ENCODE measurements around the gene ZC3H10. TPM values are rescaled to one million over a fixed set of nuclear protein-coding genes. Genes with fewer than 3 reads are reported as not detected.
A peak's percentile ranks its signal among the peaks of the same experiment; 100 is the strongest.

ZC3H10 gene
- polyA plus RNA-seq, 1 donor from 2014 or later, result 6.7 TPM

GRCh38 chr12:56126732-56127239, 8.7 kb downstream of the ZC3H10 start:
- H3K27ac ChIP-seq (ENCODE audit: low read length), result no peak overlapping the region
- no peaks in the 10 kb centered on the region for H3K79me2 ChIP-seq (replicated peaks; ENCODE audit: insufficient read depth, low read length)
- H3K27me3 ChIP-seq (ENCODE audit: insufficient read depth, low read depth, low read length), result no peaks in the 10 kb centered on the region
- no peaks in the 10 kb centered on the region for H3K9me2 ChIP-seq (ENCODE audit: insufficient read depth, low read length)
- no peak overlapping the region for H3K4me3 ChIP-seq (ENCODE audit: low read length)
- no peaks in the 10 kb centered on the region for H3F3A ChIP-seq (ENCODE audit: insufficient read depth, low read length, poor library complexity, severe bottlenecking)
- TF ChIP-seq RAD21 (conservative IDR thresholded peaks at IDR 0.05) (no peak), TAF1 (IDR thresholded peaks at IDR 0.05; ENCODE audit: low read depth) (no peak)
- no peak overlapping the region for H2AFZ ChIP-seq (ENCODE audit: low read depth, low read length)
- no peaks in the 10 kb centered on the region for H3K36me3 ChIP-seq (ENCODE audit: insufficient read depth, low read length)
- H4K20me1 ChIP-seq (ENCODE audit: insufficient read depth), result no peaks in the 10 kb centered on the region
- H3K9me3 ChIP-seq (ENCODE audit: low read length), result no peaks in the 10 kb centered on the region
- H3K9ac ChIP-seq (ENCODE audit: low read length), result no peak overlapping the region
- H3K4me2 ChIP-seq (ENCODE audit: low read length), result no peak overlapping the region

- peak overlapping the region; percentile 76 for H3K4me3 ChIP-seq (ENCODE audit: low read length)
- H3K9me2 ChIP-seq (ENCODE audit: insufficient read depth, low read length), result no peaks in the 10 kb centered on the region
- no peaks in the 10 kb centered on the region for H3K27me3 ChIP-seq (ENCODE audit: insufficient read depth, low read depth, low read length)
- TF ChIP-seq SMC3 (conservative IDR thresholded peaks at IDR 0.05; ENCODE audit: poor library complexity) (no peak), TAF1 (IDR thresholded peaks at IDR 0.05; ENCODE audit: low read depth) (no peak), POLR2AphosphoS5 (IDR thresholded peaks at IDR 0.05) (no peak), MXI1 (conservative IDR thresholded peaks at IDR 0.05; ENCODE audit: poor library complexity, severe bottlenecking) (no peak), RAD21 (conservative IDR thresholded peaks at IDR 0.05) (no peak), EP300 (conservative IDR thresholded peaks at IDR 0.05; ENCODE audit: poor library complexity, severe bottlenecking) (no peak), EZH2 (IDR thresholded peaks at IDR 0.05; ENCODE audit: borderline replicate concordance, insufficient read depth, low read length, poor library complexity, severe bottlenecking) (no peak), CTCF (IDR thresholded peaks at IDR 0.05; ENCODE audit: poor library complexity, severe bottlenecking) (no peak), REST (IDR thresholded peaks at IDR 0.05; ENCODE audit: borderline replicate concordance) (no peak)
- H3K9me3 ChIP-seq (ENCODE audit: low read length), result no peaks in the 10 kb centered on the region
- H3K4me2 ChIP-seq (ENCODE audit: low read length), result peak overlapping the region; percentile 70
- no peaks in the 10 kb centered on the region for H3K36me3 ChIP-seq (ENCODE audit: insufficient read depth, low read length)
- no peaks in the 10 kb centered on the region for H4K20me1 ChIP-seq (ENCODE audit: insufficient read depth)
- peak overlapping the region; percentile 19 for H3K9ac ChIP-seq (ENCODE audit: low read length)
- H2AFZ ChIP-seq (ENCODE audit: low read depth, low read length), result no peak overlapping the region
- no peaks in the 10 kb centered on the region for H3K79me2 ChIP-seq (replicated peaks; ENCODE audit: insufficient read depth, low read length)
- no peak overlapping the region for H3K27ac ChIP-seq (ENCODE audit: low read length)
- no peaks in the 10 kb centered on the region for H3F3A ChIP-seq (ENCODE audit: insufficient read depth, low read length, poor library complexity, severe bottlenecking)
Measured at GRCh38 chr12:56127485-56127887, 9.4 kb downstream of the ZC3H10 start.

All from neural cell (in vitro differentiated cells).